Measurements from ENCODE around the gene SPTB.

Gene SPTB

DNA sequence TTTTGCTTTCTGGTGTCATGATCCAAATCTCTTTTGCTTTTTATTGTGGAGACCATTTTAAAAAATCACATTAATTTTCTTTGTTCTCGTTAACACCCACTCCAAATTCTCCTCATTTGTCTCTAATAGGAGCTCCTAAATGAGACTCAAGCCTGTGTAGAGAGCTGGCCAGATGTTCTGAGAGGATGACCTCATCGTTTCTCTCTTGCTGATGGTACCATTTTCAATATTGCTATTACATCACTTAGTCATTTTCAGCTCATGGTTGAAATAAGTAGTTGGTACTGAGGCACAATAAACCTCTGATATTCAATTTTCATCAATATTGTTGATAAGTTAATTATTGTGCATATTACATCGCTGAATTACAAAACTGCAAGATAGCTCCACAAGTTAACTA lies 31.5 kb downstream of the SPTB start:
- DNase-seq = no peak

DNA sequence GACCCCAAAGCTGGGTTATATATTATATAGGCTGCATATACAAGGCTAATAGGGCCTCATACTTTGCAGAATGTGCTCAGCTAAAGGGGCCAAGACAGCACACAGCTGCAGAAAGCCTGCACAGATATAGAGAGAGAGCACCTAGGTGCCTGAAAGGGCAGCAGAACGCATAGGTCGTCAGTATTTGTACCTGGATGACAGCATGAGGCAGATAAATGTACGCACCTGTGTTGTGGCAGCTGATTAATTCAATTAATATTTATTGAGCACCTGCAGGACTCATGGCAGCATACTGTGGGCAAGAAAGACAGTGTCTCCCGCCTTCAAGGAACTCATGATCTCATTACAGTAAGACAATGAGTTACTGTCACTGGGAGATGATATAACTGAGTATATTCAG lies 33.4 kb downstream of the SPTB start:
- no peak for DNase-seq

DNA sequence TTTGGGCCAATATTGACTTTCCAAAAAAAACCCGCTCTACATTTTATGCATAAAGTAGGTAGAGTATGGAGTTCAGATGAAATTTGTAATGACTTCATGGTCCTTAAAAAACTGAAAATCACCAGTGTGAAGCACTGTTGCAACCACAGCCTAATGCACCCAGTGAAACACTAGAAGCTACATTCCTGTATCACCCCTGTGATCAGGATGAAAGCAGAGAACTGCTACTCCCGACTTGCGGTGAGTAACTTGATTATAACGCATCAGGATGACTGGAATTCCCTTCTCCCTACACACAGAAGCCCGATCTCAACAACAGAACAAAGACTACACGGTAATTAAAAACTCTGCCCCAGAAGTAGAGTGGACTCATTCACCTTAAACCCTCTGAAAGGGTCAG lies 33.8 kb downstream of the SPTB start:
- DNase-seq = no peak

DNA sequence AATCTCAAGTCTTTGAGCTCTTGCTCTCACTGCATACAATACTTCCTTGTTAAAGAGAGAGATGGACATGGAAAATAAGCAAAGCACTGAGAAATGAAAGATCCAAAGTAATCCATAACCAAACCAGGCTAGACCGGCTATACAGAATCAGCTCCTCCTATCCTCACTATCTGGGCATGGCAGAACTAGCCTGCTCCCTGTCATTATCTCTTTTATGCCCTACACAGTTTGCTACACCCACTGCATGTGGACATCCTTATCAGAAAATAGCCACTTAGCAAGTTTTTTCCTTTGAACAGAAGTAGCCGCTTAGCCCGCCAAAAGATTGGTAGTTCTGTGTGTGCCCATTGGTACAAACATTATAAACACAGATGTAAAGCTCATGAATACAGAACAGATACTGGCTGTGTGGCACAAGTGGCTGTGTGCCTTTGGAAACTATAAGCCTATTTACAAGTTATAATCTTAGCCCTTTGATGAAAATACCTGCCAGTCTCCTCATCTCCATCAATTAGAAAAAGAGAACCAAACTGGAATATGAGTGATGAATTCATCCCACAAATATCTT lies 34.7 kb downstream of the SPTB start:
- no peak for DNase-seq

DNA sequence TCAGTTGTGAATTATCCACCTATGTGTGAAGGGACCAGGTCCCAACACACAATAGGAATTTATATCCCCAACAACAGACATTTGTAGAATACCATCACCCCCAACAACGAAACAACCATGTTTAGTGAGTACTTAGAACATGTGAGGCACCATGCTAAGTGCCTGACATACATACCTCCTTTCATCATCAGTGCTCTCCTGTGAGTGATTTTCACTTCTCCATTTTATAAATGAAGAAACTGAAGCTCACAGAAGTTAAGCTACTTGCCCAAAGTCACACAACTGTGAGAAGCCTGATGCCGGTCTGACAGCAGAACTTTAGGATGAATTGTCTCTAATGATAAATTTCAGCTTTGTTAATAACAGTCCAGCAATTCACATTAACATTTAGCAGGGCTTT lies 35.4 kb downstream of the SPTB start:
- DNase-seq = no peak

DNA sequence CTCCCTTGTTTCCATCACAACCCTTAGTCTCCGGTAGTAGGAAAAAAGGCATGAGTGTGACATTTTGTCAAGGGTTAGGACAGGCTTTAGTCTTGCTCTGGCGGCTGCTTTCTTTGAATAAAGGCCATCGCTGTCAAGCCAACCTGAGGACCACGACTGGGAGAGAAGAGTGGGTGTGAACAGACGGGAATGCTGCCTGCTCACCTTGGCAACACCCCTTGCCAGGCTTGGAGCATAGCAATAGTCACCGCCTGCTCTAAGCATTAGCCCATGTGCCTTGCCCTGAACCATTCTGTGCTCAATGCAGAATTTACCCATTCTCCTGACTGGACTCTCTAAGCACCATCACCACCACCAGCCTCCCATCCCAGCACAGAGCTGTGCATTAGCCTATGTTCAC lies 36.2 kb downstream of the SPTB start:
- DNase-seq = no peak

DNA sequence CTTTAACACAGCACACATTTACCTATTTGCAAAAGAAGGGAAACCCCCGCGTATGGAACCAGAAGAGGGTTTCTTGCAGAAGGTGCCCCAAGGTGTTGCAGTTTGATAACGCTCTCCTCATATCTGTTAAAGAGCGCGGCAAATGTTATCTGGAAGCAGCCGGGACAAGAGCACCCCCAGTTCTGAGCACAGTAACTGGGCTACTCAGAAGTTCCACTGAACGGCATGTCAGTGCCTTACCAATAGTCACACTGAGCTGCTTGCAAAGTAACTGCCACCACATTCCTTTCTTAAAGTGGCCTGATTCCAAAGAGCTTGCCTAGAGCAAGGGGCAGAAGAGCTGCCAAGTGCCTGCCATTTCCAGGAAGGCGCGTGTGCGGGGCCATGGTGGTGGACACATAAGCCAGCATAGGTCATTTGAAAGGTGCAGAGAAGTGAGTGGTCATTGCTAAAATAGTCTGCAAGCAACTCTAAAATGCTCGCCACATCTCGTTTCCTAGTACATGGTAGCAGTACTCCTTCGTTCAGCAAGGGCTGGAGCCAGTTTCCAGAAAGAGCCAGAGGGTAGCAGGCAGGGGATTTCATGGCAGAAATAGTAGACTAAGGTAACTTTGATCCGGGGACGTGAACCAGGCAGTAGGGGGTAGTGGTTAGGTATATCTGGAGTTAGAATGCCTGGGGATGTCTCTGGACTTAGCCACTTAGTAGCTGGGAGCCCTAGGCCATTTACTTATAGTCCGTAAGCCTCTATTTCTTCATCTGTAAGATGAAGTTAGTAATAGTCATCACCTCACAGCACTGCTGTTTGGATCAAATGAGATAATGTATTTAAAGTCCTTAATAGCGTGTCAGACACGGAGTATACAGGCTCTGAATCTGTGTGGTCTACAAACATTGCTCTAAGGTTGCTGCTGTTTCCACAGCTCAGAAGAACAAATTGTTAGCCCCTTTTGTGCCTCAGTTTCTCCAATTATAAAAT lies 37.6 kb downstream of the SPTB start:
- DNase-seq = no peak

DNA sequence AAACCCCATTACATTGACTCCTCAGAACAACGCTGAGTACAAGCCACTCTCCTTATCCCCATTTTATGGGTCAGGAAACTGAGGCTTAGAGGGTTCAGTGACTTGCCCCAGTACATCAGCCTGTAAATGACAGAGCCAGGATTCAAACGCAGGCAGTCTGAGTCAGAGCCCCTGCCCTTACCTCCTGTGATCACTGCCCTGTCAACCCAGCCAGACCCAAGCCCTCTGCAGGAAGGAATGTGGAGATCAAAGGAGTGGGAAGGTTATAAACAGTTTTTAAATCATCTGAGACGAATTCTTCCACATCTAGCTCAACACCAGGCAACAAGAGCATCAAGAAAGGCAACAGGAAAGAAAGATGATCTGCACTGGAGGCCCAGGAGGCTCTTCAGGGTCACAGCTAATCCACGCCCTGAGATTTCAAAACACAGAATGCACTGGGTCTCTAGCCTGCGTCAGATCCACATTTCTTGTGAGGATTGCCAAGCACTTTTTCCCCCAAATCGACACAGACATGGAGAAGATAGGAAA lies 38.5 kb downstream of the SPTB start:
- no peak for DNase-seq

DNA sequence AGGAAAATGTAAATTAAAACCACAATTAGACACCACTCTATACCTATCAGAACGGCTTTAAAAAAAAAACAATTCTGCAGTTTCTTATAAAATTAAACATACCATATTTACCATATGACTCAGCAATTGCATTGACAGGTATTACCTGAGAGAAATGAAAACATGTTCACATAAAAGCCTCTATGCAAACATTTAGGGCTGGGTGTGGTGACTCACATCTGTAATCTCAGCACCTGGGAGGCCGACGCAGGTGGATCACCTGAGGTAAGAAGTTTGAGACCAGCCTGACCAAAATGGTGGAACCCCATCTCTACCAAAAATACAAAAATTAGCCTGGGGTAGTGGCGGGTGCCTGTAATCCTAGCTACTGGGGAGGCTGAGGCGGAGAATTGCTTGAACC lies 41.1 kb downstream of the SPTB start:
- no peak for DNase-seq

DNA sequence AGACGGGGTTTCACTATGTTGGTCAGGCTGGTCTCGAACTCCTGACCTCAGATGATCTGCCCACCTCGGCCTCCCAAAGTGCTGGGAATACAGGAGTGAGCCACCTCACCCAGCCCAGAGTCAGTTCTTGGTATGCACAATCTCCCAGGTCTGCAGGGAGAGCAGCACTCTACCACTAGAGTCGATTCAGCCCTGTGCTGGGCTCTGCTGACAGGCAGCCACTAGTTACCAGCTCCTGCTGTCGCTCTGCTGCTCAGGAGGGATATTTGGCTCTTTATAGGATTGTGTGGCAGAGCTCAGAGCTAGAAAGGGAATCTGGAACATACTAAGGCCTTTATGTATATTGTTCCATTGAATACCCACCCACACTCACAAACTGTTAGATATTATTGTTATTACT lies 44.3 kb downstream of the SPTB start:
- DNase-seq = no peak

DNA sequence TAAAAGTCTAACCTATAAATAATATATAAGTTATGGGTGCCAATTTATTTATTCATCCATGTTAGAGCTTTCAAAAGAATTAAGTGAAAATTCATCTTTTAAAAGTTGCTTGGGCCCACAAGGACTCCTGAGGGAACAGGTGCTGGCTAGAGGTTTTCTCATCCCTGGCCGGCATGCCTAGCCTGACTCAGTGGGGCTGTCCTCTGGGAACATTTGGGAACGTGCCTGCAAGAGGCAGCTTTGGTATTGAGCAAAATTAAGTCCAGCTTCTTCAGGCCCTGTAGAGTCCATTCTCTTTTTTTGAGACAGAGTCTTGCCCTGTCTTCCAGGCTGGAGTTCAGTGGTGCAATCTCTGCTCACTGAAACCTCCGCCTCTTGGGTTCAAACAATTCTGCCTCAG lies 44.7 kb downstream of the SPTB start:
- no peak for DNase-seq

DNA sequence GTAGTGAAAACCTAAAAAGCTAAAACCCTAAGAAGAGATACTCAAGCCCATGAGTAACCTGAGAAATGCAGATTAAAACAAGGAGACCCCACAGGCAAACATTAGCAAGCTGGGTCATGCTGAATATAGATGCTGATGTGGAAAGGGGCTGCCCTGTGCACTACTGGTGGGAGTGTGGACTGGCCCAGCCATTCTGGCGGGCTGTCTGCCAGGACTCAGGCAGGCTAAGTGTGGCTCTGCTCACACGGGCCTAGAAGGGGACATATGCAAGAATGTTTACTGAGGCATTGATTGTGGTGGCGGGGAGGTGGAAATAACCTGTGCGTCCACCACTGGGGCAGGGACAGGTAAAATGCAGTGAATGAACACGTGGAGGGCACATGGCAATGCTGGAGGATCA lies 48.3 kb downstream of the SPTB start:
- no peak for DNase-seq

DNA sequence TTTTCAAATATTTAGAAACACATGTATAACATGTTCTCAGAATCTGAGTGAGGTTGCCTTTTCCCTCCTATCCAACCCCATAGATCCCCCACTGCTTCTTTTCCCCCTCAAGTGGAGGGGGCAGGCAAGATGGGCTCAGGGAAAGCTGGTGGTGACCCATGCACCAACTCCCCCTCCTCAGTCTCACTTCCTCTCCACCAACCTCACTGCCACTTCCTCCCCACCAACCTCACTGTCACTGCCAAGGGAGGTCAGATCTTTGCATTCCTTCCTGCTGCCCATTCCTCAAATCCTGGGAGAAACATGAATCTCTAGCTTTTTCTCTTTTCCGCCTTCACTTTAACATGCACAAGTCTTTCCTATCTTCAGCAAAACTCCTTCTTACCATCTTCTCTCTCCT lies 48.7 kb downstream of the SPTB start:
- no peak for DNase-seq

DNA sequence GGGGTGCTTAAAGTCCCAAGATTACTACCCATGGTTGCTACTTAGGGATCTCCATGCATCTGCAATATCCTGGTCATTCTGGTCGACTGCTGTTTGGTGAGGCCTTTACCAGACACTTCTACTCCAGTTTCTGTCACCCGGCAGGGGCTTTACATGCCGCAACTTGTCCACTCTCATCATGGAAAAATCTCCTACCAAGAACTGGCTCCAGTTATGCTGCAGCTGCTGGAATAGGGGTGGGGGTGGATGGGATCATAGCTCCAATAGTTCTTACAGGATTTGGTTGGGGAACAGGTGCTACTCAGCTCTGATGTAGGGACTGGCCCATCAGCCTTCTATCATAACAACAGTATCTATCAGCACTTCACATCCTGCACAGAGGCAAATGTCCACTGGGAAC lies 51.6 kb downstream of the SPTB start:
- peak in 1 of 2 experiments; percentile 23 for DNase-seq

DNA sequence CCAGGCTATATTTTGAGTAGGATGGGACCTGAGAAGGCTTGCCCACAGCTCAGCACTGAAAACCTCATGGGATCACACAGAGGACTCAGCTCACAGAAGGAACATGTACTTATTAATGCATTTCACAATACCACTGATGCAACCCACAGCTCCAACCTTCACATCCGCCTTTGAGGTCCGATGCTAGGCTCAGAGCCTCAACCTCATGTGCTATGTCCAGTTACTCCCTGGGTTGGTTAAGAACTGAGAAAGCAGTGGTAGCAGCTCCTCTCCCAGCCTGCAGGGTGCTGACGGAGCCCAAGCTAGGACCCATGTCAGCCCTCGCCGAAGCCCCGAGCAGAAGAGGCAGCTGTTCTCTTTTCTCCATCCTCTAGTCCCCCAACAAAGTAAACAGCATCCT lies 52.9 kb downstream of the SPTB start:
- no peak for DNase-seq

DNA sequence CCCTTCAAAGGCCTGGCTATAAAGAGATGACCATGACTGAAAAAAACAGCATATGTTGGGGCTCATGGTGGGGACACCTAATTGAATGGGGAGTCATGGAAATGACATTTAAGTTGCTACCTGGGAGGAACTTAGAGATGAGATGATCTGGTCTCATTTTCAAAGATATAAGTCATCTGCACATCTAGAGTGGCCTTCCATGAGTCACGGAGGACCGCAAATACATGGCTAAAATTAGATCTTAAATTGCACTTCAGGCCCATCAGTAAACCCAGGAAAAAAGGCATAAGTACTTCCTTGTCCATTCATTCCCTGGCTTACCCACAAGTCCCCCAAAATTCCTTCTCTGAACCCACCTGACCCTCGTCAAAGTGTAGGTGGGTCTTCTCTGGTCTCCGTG lies 53.4 kb downstream of the SPTB start:
- no peak for DNase-seq

DNA sequence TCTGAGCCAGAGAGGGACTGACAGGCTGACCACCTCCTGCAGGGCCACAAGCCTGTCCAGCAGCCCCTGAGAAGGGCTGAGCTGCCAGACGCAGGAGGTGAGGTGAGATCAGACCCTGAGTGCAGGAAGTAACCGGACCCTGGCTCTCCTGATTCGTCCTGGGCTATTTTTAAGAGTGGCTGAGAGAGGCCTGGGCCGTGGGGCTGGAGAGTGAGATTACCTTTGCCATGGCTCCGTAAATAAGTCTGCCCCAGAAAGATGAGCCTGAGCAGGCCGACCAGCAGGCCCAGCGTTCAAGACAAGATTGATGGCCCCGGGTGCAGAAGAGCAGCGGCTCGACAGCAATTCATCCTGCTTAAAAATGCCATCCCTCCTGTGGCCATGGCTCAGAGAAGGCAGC lies 54.2 kb downstream of the SPTB start:
- no peak for DNase-seq

DNA sequence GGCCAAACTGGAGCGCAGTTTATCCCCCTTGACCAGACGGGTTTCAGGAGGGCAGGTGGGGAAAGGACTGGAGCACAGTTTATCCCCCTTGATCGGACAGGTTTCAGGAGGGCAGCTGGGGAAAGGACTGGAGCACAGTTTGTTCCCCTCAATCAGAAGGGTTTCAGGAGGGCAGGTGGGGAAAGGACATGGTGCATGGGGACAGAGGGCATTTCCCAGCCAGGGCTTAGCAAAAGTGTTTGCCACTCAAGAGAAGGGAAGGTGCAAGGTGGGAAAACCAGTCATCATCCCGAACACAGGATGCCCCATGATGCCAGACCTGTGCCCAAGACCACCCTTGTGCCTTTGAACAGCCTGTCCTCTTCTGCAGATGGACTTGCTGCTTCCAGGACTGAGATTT lies 54.7 kb downstream of the SPTB start:
- no peak for DNase-seq

DNA sequence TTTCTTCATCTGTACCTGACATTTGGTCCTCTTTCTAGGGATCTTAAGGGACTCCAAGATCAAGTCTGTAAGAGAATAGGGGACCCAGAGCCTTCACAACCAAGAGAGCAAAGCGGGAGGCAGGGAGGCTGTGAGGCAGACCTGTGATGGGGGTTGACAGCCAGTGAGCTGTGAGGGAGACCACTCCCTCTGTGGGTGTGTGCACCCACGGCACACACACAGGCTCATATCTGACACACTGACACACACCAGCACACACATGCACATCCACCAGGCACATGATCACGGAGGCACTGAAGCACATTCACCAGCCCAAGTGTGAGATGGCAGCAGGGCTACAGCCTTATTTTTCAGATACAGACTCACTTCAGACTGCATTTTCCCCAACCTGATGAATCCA lies 55.2 kb downstream of the SPTB start:
- no peak for DNase-seq

DNA sequence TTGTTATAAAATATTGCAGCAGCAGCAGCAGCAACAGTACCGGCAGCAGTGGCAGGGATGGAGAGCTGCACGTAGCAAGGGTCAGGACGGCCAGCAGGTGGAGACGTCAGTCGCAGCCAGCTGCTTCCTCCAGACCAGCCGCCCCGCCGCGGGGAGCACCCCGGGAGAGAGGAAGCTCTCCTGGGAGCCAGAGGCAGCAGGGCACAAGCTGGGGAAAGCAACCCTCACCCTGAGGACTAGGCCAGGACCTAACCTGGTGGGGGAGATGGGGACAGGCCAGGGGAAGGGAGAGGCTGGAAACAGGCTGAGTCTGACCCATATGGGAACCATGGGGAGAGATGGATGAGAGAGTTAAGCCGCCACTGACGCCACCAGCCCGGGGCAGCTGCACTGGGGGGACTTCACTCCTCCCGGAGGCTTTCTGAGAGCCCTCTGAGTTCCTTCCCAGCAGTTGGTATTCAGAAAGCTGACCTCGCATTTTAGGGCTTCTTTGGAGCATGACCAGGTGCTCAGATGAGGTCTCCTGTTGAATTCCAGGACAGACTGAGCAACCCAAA lies 56.3 kb downstream of the SPTB start:
- peak; percentile 46 to 85 for DNase-seq

DNA sequence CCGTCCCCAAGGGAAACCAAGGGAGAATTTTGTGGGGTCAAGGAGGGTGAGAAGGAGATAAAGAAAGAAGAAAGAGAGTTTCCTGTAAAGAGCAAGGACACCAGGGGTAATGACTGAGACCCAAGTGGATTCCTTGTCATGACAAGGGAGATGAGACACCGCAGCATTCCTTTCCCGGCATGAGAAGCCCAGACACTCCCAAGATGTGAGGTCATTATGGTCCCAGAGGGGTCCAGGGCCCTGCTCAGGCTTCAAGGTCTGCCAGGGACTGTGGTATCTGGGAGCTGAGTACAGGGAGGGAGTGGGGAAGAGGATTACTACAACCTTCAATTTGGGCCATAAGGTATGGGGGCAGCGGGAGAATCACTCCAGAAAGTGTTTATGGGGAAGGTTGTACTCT lies 58.1 kb downstream of the SPTB start:
- no peak for DNase-seq

DNA sequence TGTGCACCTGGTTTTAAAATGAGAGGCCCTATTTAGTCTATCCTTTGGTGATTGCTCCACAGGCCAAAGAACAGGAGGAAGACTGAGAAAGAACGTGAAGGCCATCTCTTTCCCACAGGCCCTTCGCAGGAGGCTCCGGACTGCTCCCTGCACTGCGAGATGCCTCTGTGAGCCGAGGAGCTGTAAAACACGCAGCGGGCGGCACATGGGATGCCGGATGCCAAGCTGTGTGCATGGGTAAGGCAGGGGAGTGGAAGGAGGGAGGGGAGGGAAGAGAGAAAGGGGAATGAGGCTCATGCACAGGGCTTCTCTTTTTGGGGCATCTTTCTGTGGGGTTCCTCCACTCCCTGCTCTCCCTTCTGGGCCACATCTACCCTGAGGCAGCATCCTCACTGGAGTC lies 61.6 kb downstream of the SPTB start:
- DNase-seq = no peak

DNA sequence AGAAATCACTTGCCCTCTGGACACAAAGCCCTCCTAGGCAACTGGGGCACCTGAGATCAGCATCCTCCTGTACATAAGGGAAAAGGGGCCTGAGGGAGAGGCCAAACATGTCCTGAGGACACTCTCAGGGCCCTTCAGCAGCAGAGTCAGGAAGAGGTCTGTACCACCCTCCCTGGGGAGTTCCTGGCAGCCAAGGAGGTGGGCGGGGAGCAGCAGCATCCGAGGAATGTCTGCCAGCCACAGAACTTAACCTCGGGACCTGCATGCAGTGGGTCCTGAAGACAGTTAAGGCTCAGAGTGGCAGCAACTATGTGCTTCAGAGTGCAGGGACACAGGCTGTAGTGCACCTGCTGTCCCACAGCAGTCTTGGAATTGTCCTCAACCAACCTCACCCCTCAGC lies 62.1 kb downstream of the SPTB start:
- DNase-seq = peak in 1 of 2 experiments; percentile 34

DNA sequence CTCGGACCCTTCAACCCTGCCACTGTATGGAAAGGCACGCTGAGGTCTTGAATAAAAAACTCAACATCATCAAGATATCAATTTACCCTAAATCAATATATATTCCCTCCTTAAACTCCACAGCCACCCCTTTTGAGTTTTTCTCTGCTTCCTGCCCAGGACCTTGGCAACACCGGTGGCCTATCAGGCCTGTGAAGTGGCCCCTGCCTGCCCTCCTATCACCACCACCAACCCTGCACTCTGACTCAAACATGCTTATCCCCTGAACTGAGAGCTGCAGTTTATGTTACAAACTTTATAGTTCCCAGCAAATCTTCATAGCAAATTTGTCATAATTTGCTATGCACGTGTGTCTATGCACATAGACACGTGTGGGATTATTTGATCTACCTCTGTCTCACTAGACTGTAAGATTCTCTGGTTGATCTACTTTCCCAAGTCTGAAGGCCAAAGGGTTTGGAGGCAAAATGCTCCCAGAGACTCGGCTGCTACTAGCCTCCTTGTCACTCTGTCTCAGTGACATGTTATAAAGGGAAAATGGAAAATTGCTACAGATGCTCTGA lies 63.4 kb downstream of the SPTB start:
- no peak for DNase-seq

Data from NCI-H526 (cell line).